GM20000 (cell line): ENCODE data around the gene ZNF747.

Experiments
- DNase-seq: peaks from one replicate; pipeline ENCODE4 v3.0.0; 2012; ENCODE audit warnings: low spot score
- TF ChIP-seq, protein P1 (sequence below): IDR thresholded peaks from 2 replicates; pipeline ENCODE4 v1.5.1; 2012; ENCODE audit warnings: mild to moderate bottlenecking, control low read depth; ENCODE audit errors: extremely low read depth, missing control alignments

Gene ZNF747

DNA sequence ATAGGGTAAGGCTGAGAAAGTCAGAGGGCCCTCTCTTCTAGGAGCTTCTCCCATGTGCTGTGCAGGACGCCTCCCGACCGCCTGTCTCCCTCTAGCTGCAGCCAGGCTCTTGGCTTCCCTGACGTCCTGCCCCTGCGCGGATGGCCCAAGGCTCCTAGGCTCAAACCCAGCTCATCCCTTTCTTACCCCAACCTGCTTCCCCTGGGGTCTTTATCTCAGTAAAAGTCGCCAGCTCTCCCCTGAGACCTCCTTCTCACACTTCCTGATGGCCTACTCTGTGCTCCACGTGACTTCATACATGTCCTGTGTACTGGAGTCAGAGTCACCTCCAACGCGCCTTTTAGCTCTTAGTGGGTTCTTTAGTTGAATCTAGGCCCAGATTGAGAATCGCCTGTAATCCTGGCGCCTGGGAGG lies 1.1 kb upstream of the ZNF747 start:
- peak; percentile 86 for DNase-seq
- TF ChIP-seq, protein P1, sequence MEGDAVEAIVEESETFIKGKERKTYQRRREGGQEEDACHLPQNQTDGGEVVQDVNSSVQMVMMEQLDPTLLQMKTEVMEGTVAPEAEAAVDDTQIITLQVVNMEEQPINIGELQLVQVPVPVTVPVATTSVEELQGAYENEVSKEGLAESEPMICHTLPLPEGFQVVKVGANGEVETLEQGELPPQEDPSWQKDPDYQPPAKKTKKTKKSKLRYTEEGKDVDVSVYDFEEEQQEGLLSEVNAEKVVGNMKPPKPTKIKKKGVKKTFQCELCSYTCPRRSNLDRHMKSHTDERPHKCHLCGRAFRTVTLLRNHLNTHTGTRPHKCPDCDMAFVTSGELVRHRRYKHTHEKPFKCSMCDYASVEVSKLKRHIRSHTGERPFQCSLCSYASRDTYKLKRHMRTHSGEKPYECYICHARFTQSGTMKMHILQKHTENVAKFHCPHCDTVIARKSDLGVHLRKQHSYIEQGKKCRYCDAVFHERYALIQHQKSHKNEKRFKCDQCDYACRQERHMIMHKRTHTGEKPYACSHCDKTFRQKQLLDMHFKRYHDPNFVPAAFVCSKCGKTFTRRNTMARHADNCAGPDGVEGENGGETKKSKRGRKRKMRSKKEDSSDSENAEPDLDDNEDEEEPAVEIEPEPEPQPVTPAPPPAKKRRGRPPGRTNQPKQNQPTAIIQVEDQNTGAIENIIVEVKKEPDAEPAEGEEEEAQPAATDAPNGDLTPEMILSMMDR: peak; percentile 65

DNA sequence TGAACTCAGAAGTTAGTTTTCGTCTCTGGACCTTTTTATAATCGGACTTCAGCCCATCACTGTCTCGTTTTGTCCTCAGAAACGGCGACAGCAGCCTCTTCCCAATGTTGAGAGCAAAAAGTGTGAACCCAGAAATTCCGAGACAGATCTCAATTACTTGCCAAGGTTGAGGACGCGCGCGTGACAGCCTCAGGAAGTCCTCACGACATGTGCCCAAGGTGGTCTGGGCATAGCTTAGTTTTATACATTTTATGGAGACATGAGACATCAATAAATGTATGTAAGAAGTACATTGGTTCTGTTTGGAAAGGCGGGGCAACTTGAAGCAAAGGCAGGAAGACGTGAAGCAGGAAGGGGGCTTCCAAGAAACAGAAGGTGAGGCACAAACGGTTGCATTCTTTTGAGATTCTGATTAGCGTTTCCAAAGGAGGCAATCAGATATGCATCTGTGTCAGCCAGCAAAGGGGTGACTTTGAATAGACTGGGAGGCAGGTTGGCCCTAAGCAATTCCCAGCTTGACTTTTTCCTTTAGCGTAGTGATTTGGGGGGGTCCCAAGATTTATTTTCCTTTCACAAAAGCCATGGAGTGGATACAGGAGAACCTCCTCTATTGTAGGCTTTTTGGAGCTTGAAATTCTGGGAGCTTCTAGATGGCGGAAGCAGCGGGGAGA lies 583 bp upstream of the ZNF747 start:
- TF ChIP-seq, protein P1: no peak
- DNase-seq: no peak

DNA sequence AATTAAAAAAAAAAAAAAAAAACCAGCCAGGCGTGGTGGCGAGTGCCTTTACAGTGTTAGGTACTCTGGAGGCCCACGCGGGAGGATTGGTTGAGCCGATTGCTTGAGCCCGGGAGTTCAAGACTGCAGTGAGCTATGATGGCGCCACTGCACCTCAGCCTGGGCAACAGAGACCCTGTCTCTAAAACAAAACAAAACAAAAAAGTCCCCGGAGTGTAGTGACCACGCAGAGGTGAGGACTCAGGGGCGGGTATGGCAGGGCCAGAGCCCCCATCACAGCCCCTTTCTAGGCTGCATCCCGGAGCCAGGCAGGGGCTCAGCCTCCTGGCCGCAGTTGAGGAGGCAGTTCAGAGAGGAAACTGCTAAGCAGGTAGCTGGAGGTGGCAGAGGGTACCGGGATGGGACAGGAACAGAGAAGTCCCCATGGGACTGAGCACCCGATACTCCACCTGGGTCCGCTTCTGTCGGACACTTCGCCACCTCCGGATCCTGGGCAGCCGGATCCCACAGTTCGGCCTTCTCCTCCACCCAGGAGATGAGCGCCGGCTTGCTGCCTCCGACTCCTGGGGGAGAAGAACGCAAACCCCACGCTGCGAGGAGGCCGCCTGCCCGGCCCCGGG lies 800 bp downstream of the ZNF747 start:
- no peak for DNase-seq
- TF ChIP-seq, protein P1: no peak

DNA sequence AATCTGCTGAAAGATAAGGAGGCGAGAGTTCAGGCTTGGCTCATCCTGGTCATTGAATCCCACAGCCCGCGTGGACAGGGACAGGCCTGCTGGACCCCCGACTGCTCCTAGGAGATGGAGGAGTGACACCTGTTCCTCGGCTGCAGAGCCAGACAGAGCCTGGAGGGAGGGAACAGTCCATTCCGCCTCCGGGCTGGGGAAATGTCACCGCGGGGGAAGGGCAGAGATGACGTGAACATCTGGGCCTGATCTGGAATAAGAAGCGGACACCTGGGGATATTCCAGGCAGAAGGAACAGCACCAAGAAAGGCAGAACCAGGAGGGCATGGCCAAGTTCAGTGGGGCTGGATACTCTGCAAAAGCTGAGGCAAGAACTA lies 1.5 kb downstream of the ZNF747 start:
- DNase-seq: no peak
- TF ChIP-seq, protein P1: no peak

DNA sequence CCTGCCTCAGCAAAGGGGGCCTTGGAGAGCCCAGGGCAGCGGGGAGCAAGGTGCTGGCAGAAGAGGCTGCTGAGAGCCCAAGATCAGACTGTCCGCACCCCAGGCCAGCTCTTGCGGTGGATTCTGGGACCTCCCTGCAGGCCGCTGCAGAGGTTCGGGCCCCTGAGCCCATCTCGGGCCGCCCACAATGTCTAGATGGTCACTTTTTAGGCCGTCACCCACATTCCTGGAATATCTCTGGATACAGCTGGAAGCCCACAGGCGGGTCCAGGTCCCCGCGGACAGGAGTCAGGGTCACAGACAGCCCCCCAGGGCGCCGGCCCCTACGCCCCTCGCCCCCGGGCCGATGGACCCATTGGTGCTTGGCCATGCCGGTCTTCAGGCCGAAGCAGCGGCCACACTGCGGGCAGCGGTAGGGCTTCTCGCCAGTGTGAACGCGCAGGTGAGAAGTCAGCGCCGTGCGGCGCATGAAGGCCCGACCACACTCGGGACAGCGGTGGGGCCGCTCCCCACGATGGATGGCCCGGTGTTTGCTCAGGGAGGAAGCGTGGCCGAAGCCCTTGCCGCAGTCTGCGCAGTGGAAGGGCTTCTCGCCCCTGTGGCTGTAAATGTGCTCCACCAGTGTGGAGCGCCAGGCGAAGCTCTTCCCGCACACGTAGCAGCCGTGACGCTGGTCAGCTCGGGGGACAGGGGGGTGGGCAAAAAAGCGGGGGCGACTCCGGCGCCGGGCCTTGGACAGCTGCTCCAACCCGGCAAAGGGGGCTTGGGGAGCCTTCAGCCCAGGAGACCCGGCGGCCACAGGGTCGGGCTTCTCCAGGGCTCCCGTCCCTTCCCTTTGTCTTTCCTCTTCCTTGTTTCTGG lies 2.1 kb downstream of the ZNF747 start:
- TF ChIP-seq, protein P1: no peak
- no peak for DNase-seq

DNA sequence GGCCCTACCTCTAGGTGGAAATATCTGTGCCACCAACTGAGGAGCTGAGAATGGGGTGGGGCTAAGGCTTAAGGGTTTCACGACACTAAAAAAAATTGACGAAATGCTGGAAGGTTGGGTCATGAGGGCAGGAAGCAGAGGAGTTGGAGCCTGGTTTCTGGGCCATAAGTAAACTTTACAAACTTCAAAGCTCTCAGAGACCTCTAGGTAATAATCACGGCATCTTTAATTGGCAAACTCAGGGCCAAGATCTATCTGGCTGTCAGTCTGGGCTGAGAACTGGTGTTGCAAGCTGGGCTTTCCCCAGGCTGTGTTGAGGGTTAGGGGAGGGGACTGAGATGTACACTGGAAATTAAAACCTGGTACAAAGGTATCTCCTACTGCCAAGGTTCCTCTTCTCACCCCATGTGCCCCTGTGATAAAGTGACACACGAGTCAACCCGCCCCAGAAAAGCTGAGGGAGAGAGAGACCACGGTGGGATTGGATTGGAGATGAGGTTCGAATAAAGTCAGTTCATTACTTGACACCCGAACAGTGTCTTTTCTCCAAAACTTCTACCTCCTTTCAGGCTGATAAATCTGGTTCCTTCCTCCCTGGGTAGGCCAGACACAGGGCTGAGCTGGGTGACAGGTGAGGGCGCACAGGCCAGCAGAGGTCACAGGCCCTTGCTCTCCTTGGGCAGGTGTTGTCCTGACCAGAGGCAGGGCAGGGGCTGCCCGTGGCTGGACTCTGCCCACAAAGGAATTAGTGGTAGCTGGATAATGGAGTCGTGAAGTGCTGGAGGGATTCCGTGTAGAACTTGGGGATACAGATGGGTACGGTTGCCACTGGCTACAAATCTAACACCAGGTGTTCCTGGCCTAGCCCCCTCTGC lies 4.3 kb downstream of the ZNF747 start:
- TF ChIP-seq, protein P1: no peak
- no peak for DNase-seq
